Stimulated activated CD8-positive, alpha-beta memory T cell treated with anti-CD3 and anti-CD28 coated beads, Interleukin-4, amount 100 ng/mL, for 1 hour (primary cell): ENCODE measurements around the gene LIFR.

Source experiments
- DNase-seq, 2 donors: peaks; one replicate each; pipeline ENCODE4 v3.0.0-alpha.2; 2020; ENCODE audit warnings: low read depth in 2 of 2, low spot score in 1 of 2

LIFR gene

GRCh38 chr5:38551030-38552017, 5.1 kb downstream of the LIFR start:
- no peak for DNase-seq

- DNase-seq: no peak
These were observed 8.2 kb downstream of the LIFR start for GRCh38 chr5:38548064-38548759.

- DNase-seq: no peak
These were observed 9.2 kb downstream of the LIFR start for GRCh38 chr5:38547257-38547656.

- no peak for DNase-seq
These were observed 9.7 kb downstream of the LIFR start for GRCh38 chr5:38546691-38547146.

- no peak for DNase-seq
These were observed 12.6 kb downstream of the LIFR start for GRCh38 chr5:38543886-38544285.

- DNase-seq: no peak
These were observed 13.4 kb downstream of the LIFR start for GRCh38 chr5:38543074-38543473.

GRCh38 chr5:38541174-38541725, 15.2 kb downstream of the LIFR start:
- DNase-seq: no peak

GRCh38 chr5:38540314-38540713, 16.1 kb downstream of the LIFR start:
- no peak for DNase-seq

- DNase-seq: no peak
These were observed 18.3 kb downstream of the LIFR start for GRCh38 chr5:38538161-38538560.

GRCh38 chr5:38537505-38537904, 18.9 kb downstream of the LIFR start:
- no peak for DNase-seq

- DNase-seq: no peak
These were observed 19.5 kb downstream of the LIFR start for GRCh38 chr5:38536968-38537367.

- DNase-seq: no peak
These were observed 20.6 kb downstream of the LIFR start for GRCh38 chr5:38535845-38536244.

- DNase-seq: no peak
These were observed 21.1 kb downstream of the LIFR start for GRCh38 chr5:38535248-38535750.

GRCh38 chr5:38534156-38534453, 22.3 kb downstream of the LIFR start:
- no peak for DNase-seq

GRCh38 chr5:38533286-38534155, 22.9 kb downstream of the LIFR start:
- no peak for DNase-seq

GRCh38 chr5:38532165-38532669, 24.2 kb downstream of the LIFR start:
- no peak for DNase-seq

- DNase-seq: no peak
These were observed 24.9 kb downstream of the LIFR start for GRCh38 chr5:38531518-38531917.

GRCh38 chr5:38529955-38530646, 26.3 kb downstream of the LIFR start:
- DNase-seq: no peak

GRCh38 chr5:38528162-38528703, 28.2 kb downstream of the LIFR start:
- no peak for DNase-seq

GRCh38 chr5:38527475-38527874, 29.0 kb downstream of the LIFR start:
- no peak for DNase-seq
